ENCODE measurements around the gene WNT9B.
"Not testable (repeated sequence)": the region's sequence is repeated elsewhere in the genome, so short reads cannot be mapped to it uniquely, and the experiment has no call there.

Gene WNT9B

DNA sequence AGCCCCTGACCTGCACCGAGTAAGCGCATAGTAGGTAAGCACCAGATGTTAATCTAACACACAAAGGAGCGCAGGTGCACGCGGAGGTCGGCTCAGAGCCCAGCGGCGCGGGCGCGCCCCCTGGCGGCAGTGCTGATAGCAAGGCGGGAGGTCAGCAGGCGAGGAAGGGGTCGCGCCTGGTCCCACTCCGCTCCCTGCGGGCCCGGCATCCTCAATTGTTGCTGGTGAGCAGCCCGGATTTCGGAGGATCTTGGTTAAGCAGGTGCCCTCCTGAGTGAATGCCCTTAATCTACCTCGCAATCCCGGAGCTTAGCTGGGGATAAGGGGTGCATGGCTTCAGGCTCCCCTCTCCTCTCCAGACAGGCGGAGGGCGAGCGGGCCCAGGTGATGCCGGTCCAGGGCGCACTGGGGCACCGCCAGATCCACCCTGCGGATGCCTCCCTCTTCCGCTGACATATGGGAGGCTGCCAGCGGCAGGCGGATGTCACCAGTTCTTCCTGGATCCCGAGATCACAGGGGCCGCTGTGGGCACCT is 28.9 kb upstream of the WNT9B start:
- DNase-seq: no peak

DNA sequence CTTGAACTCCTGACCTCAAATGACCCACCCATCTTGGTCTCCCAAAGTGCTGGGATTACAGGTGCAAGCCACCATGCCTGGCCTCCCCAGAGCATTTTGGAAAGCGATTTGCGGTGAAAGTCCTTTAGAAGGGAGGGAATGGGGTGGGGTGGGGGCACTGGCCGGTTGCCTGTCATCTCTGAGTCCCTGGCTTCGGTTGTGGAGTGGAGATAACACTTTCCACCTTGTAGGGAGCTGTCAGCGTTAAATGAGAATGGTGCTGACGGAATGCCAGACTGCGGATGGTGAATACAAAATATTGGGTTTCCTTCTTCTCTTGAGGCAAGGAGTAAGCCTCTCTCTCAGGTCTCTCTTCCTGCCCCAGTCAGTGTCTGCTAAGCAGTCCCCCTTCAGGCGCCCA is 27.7 kb upstream of the WNT9B start:
- no peak for DNase-seq

DNA sequence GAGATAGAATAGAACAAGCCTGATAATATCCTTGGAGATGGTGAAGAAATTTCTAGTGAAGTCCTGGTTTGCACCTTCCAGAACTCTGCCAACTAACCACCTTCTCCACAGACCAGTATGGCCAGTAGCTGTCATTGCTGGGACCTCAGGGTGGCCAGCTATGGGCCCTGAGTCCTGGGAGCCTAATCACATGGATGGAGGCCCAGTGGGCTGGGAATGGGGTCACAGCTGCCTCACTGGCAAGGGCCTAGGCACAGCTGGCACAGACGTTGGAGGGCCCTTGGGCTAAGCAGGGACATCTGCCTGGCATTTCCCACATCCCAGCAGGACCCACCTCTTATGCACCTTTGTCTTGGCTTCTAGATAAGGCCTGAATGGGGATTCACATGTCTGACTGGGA is 25.3 kb upstream of the WNT9B start:
- DNase-seq: no peak

DNA sequence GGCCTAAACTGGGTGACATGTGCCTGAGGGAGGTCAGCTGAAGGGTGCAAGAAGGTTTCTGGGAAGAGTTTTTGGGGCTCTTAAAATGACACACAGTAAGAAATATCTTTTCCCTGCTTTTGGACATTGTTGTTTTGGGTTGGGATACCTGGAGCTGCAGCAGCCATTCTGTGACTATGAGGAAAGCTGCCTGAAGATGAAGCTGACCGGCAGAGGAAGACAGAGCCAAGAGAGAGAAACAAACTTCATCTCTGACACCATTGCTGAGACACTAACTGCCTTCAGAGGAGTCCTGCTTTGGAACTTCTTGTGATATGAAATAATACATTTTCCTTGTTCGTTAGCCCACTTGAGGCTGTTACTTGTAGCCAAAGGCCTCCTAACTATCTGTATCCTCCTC is 24.1 kb upstream of the WNT9B start:
- no peak for DNase-seq

DNA sequence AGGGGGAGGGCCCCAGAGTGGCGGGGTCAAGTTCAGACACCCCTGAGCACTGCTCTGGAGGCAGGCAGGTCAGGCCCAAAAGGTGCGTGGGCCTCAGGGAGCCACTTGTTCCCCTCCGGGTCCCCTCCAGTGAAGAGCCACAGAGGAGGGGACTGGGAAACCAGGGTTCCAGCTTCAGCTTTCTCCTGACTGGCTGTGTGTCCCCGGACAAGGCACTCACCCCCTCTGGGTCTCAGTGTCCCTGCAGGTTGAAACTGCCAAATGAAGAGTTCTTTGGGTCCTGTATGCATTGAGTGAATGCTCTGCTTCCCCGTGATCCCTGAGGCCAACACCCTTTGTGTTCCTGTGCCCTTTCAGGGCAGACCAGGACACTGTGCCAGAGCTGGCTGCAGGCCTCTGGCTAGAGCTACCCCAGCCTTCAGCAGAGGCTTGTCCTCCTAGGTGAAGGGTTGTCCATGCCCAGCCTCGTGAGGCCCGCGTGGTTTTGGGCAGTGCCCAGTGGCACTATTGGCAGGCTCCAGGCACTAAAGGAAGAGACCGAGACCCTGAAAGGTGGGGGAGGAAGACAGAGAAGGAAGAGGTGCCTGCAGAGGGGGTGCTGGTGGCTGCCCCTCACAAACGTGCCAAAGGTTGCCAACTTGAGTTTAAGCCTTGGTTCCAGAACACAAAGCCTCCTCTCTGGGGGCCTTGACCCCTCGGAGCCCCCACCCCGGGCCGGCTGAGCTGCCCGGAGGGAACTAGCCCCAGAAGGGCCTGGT is 19.6 kb upstream of the WNT9B start:
- no peak for DNase-seq

DNA sequence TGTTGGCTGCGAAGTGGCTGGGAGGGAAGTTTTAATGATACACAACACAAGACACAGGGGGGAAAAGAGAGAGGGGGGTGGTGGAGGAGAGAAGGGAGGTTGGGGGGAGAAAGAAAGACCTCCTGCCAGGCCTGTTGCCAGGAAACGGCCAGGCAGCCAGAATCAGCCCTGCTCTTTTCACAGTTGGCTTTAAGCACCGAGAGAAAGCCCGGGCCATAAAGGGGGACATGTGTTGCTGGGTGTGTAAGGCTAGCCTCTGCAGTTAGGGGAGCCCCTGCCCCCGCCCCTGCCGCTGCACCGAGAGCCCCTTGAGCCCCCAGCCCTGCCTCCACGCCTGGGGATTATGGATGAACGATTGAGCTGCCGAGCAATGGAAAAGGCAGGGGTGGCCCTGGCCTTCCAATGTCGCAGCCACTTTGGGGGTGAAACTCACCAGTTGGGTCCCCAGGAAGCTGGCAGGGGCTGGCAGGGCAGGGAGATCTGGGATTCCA is 19.0 kb upstream of the WNT9B start:
- no peak for DNase-seq

DNA sequence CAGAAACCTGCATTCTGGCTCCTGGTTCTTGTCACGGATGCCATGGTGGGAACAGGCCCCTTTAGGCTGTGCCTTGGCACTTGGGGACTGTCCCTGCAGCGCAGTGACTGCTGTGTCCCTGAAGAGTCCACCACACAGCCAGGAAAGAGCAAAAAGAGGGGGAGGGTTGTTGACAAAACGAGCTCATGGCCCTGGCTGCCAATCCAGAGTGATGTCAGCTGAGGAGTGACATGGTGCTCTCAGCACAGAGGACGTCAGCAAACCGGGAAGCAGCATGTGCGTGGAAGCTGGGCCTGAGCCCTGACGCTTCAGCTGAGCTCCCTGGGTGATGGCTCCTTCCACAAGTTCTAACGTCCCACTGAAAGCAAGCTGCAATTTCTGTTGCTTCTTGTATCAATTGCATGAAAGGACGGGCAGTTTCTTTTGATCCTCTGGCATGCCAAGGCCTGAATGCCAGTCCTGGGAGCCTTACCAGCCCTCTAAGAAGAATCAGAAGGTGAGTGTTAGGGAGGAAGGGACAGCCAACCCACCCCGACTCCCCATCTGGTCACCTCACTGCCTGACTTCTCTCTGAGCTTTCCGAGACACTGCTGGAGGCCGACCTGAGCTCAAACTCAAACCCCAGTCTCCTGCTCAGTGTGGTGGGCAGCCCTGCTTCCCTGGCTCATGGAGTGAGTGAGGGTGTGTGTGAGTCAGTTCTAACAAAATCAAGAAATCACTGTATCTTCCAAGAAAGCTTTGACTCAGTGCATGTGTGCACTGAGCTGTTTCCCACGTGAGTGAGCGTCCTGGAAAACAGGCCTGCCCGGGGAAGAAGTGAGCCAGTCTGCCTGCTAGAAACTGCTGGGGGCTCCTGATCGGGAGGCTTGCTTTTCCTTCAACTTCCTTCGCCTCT is 18.2 kb upstream of the WNT9B start:
- no peak for DNase-seq

DNA sequence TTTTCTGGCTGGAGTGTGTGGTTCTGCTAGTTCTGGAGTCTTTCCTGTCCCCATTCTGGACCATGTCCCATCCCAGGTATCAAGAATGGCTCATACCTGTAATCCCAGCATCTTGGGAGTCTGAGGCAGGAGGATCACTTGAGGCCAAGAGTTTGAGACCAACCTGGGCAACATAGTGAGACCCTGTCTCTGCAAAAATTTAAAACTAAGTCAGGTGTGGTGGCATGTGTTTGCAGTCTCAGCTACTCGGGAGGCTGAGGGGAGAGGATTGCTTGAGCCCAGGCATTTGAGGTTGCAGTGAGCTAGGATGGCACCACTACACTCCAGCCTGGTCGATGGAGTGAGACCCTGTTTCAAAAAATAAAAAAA is 17.6 kb upstream of the WNT9B start:
- no peak for DNase-seq

DNA sequence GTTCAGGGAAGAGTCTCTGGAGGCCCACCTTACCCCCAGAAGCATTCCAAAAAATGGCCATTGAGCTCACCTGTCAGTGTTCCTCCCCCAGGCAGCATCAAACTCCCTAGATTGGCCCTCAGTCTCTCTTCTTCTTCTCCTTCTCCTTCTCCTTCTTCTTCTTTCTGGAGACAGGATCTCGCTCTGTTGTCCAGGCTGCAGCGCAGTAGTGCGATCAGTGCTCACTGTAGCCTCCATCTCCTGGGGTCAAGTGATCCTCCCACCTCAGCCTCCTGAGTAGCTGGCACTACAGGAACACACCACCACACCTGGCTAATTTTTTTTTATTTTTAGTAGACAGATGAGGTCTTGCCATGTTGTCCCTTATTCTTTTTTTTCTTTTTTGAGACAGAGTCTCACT is 16.5 kb upstream of the WNT9B start:
- DNase-seq: no peak

DNA sequence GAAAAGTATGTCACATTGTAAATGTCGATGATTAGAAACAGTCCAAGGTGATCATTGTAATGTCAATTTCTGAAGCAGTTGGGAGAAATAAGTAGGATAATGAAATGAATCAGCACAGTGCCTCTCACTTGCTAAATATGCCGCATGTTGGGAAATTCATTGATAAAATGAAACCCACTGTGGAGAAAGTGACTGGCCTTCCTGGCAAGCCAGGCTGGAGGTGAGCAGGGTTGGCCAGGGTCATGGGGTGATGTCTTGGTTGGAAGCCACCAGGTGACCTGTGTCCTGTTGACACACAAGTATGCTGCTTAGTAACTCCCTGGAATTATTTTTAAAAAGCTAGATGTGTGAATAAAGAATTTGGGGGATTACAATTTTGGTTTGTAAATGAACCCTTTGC is 14.9 kb upstream of the WNT9B start:
- no peak for DNase-seq

DNA sequence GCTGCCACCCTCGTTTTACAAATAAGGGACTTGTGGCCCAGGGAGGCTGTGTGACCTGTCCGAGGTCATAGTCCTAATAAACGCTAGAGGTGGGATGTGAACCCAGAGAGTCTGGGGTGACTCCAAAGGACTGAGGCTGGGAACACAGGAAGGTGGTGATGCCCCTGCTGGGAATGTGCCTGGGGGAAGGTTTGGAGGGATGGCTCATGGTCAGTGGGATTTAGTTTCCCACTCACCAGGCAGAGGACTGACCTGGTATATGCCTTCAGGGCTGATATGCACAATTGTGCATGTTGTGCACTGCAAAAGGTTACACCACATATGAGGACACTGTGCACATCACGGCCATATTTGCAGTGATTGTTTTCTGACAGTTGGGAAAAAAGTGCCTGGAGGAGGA is 13.9 kb upstream of the WNT9B start:
- DNase-seq: no peak

DNA sequence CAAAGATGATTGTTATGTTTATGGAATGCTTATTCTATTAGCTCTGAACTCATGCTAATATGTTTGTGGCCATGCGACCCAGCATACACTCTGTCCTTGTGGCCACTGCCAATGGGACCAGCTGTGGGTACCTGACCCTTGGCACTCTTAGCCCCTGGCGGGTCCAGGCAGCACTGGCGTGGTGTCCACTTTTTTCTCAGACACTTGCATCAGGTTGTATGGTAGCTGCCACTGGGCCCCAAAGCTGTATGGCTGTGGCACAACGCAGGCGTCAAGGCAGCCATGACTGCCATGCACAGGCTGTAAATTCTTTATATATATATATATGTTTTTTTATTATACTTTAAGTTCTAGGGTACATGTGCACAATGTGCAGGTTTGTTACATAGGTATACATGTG is 12.2 kb upstream of the WNT9B start:
- no peak for DNase-seq

DNA sequence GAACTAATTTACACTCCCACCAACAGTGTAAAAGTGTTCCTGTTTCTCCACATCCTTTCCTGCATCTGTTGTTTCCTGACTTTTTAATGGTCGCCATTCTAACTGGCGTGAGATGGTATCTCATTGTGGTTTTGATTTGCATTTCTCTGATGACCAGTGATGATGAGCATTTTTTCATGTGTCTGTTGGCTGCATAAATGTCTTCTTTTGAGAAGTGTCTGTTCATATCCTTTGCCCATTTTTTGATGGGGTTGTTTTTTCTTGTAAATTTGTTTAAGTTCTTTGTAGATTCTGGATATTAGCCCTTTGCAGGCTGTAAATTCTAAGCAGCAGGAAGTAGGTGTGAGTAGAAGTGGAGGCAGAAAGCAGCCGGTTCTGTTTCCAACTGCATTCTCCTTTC is 10.8 kb upstream of the WNT9B start:
- DNase-seq: not testable (repeated sequence)

DNA sequence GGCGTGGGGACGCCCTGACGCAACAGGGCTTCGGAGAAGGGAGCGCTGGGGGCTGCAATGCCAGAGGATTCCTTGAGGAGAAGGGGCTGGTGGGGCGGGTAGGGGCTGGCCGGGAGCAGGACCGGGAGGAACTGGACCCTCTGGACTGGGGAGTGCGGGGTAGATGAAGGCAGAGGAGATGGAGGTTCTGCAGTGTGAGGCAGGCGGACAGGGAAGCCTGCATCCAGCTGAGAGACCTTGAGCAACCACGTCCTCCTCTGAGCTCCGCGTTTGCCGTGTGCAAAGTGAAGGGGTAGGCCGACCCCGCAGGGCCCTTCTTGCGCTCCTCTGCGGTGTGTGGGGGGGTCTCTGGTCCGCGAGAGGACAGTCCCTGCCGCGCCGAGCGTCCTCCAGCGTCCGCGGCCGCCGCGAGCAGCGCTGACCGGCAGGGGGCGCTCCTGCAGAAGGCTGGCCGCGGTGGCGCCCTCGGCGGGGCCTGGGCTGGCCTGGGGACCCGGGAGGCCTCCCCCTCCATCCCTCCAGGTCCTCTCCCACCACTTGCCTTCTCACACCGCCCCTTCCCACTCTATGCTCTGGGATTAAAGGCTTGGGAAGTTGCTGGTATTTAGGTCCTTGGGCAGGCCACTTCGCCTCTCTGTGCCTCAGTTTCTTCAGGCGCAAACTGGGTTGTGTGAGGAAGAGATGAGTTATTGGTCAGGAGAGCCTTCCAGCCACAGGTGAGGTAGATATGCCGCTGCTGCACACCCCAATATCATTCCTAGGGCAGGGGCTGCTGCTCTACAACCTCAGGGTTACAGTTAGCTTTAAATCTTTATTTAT is 9.6 kb upstream of the WNT9B start:
- no peak for DNase-seq

DNA sequence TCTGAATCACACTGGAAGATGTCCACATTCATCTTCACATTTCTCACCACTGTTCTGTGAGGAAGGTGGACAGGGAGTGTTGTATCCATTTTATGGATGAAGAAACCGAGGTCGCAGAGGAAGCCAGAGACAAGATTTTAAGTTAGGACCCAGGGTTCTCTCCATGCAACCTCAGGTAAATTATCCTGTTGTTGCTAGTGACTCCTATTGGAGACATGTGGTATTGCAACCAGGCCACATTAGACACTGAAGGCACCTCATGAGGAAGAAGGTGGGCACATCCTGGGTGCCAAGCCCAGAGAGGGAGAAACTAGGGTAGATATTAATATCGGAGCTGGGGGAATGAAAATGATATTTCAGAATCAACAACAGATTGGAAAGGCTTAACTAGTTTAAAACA is 8.5 kb upstream of the WNT9B start:
- no peak for DNase-seq

DNA sequence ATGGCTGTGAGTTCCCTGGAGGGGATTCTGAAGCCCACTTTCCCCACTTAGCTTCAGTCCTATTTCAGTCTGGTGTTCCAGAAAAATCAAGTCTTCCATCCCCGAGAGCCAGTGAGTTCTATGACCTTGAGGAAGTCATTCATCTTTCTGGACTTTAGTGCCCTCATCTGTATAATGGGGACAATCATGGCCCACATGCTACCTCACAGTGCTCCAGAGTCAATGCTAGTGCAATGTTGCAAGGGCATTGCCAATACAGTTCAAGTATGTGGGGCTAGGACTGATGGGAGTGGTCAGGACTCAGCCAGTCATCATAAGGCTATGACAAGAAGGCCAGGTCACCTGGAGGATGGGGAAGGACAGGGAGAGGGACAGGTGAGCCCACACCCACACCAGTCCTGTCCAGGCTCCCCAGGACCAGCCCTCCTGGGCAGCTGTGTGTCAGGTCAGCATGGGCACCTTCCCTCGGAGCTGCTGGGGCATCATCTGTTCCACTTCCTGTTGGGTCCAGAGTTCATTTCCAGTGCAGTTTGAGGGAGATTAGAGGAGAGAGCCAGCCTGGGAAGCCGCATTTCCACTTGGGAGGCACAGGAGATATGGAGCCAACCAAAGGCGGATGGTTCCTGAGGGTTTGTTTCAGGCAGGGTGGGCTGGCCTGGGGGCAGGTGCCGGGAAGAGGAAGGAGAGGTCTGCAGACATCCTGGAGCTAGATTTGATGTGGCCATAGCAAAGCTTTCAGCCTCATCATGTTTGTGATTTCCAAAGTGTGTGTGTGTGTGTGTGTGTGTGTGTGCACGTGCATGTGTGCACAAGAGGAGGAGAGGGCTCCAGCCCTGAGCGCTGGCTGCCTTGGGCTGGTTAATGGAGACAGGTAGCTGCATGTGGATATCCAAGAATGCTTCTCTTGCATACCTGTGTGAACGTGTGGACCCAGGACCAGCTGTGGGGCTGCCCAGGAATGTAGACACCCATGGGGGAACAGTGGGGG is 3.9 kb upstream of the WNT9B start:
- DNase-seq: no peak

DNA sequence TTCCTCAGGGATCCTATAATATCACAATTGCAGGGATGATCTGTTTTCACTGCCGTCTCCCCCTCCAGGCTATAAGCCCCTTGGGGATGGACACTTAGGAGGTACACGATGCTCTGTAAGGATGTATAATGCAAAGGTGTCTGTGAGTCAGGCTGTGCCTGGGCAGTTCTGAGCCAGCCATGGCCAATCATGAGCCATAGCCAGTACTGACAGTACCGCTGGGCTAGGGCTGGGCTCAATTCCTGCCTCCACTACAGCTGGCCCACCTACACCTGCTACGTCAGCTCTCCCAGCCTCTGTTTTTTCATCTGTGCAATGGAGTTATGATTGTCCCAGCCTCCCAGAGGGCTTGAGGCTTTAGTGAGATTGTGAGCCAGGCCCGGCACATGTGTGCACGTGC is 2.8 kb upstream of the WNT9B start:
- no peak for DNase-seq

DNA sequence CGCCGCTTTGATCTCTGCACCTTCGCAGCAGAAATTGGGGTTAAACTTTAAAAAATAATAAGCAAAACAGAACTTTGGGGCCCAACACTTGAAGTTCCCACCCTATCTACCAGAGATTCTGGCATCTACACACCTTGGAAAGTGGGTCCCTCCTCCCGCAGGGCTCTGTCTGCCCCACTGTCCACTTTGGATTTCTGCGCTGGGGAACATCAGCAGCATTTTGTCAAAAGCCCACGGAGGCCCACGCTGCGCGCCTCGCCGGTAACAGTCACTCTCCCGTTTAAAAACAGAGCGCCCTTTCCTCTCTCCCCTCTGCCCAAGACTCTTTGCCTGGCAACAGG is 725 bp upstream of the WNT9B start:
- no peak for DNase-seq

DNA sequence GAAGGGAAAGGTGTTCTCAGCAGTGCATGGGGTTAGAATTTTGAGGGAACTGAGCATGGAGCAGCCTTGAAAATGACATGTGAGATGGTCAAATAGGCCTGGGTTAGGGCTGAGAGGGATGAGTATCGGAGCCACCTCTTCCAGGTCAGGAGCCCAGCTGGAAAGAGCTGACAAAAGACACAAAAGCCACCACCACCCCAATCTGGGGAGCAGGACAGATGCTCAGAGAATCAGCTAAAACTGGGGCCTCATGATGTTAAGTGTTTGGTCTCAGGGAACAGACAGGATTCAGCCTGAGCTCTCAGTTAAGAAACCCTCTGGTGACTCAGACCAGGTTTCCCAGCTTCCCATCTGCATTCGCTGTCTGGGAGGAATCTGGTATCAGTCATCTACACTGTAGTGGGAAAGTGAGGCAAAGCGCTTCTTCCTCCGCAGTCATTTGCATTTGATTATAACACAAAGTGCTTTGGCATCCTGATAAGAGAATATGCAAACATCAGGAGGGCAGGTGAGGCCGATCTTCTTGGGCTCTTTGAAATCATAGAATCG is 2.6 kb downstream of the WNT9B start:
- DNase-seq: no peak

DNA sequence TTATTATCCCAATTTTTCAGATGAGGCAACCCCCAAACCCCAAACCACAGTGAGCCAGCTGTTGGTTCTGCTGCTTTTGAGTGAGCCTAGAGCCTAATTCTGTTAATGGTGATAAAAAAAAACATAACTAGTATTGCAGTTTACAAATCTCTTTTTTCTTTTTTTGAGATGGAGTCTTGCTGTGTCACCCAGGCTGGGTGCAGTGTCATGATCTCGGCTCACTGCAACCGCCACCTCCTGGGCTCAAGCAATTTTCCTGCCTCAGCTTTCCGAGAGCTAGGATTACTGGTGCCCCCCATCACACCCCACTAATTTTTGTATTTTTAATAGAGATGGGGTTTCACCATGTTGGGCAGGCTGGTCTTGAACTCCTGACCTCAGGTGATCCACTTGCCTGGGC is 3.1 kb downstream of the WNT9B start:
- no peak for DNase-seq

DNA sequence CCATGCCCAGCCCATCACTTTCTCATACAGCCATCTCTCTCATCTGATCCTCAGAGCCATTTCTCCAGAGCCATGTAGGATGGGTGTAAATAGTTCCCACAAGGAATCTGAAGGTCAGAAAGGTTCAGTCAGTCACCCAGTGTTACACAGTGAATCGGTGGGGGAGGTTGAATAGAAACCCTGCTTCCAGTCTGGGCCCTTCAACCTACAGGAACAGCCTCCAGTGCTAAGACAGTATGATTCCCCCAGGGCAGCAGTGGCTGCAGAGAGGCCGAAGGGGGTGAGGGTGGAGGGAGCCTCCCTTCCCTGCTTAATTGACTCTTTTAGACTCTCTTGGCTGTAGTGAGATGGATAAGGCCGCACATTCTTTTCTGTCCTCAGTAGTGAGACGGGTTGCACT is 3.6 kb downstream of the WNT9B start:
- no peak for DNase-seq

DNA sequence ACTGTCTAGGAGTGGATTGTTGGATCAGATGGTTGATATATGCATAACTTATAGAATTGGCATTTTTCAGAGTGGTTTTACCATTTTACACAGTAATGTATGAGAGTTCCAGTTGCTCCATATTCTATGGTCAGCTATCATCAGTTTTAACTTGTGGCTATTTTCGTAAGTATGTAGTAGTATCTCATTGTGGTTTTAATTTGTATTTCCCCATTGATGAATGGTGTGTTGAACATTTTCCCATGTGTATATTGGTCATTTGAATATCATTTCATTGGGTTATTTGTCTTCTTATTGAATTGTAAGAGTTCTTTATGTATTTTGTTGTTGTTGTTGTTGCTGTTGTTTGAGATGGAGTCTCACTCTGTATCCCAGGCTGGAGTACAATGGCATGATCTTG is 6.2 kb downstream of the WNT9B start:
- DNase-seq: no peak

Data from left hindlimb (tissue), 1 donor.